Smooth muscle cell (in vitro differentiated cells): Measurements from ENCODE around the gene SLC17A8. TPM values are rescaled to one million over a fixed set of nuclear protein-coding genes. Genes with fewer than 3 reads are reported as not detected.

ENCODE experiments used
- DNase-seq: peaks from one replicate; lab custom pipeline; 2025; ENCODE audit not compliant: unreplicated experiment; lab: John Stamatoyannopoulos, UW
- H2AFZ ChIP-seq: fragments of 200-600 bp; sonication (generic); 2 replicates; pipeline ENCODE4 v1.6.0; 2016; ENCODE audit warnings: antibody characterized with exemption, low read depth, mild to moderate bottlenecking
- H3F3A ChIP-seq: fragments of 200-600 bp; sonication (generic); 2 replicates; pipeline ENCODE4 v1.6.0; 2017; ENCODE audit warnings: antibody characterized with exemption, low read depth
- H3K27ac ChIP-seq: fragments of 200-600 bp; sonication (generic); 2 replicates; pipeline ENCODE4 v1.5.1; 2016; ENCODE audit warnings: low read depth, mild to moderate bottlenecking
- H3K27me3 ChIP-seq: fragments of 200-600 bp; sonication (generic); 2 replicates; pipeline ENCODE4 v1.6.1; 2016; ENCODE audit warnings: low read depth, mild to moderate bottlenecking
- H3K36me3 ChIP-seq: fragments of 200-600 bp; sonication (generic); 2 replicates; pipeline ENCODE4 v1.5.1; 2016; ENCODE audit warnings: low read depth
- H3K4me1 ChIP-seq: fragments of 200-600 bp; sonication (generic); 2 replicates; pipeline ENCODE4 v1.5.1; 2016; ENCODE audit warnings: low read depth
- H3K4me2 ChIP-seq: fragments of 200-600 bp; sonication (generic); 2 replicates; pipeline ENCODE4 v1.6.0; 2016; ENCODE audit warnings: mild to moderate bottlenecking
- H3K4me3 ChIP-seq: fragments of 200-600 bp; sonication (generic); 2 replicates; pipeline ENCODE4 v1.5.1; 2016; ENCODE audit warnings: mild to moderate bottlenecking
- H3K79me2 ChIP-seq: fragments of 200-600 bp; sonication (generic); 2 replicates; pipeline ENCODE4 v1.6.0; 2016; ENCODE audit warnings: low read depth, mild to moderate bottlenecking
- H3K9ac ChIP-seq: fragments of 200-600 bp; sonication (generic); 2 replicates; pipeline ENCODE4 v1.6.0; 2016; ENCODE audit warnings: low read depth
- H3K9me3 ChIP-seq: fragments of 200-600 bp; sonication (generic); replicated peaks from 2 replicates; pipeline ENCODE4 v1.5.1; 2016; ENCODE audit warnings: low read depth
- H4K20me1 ChIP-seq: fragments of 200-600 bp; sonication (generic); 2 replicates; pipeline ENCODE4 v1.6.0; 2016; ENCODE audit warnings: low read depth
- WGBS: methylation state at CpG from one replicate; pipeline ENCODE4 v1.1.7; 2016; ENCODE audit warnings: low lambda C conversion rate; 5-methylcytosine and 5-hydroxymethylcytosine counted together
- polyA plus RNA-seq: library from polyadenylated mRNA; unstranded; fragments of >200 nt; fragmentation: Nextera tagmentation; extraction: Ambion mirVana; gene quantifications from 2 replicates; pipeline ENCODE4 v1.2.1, GENCODE V29; 2016
- total RNA-seq: library from RNA; depleted of rRNA; stranded (reverse); fragments of >200 nt; gene quantifications from 2 replicates; pipeline ENCODE4 v1.2.3, GENCODE V29; 2014
- TF ChIP-seq, protein P1 (sequence below): fragments of 200-600 bp; sonication (generic); IDR thresholded peaks from 2 replicates; pipeline ENCODE4 v1.5.1; 2017; ENCODE audit warnings: borderline replicate concordance, mild to moderate bottlenecking, antibody characterized with exemption; ENCODE audit not compliant: insufficient read depth, poor library complexity, severe bottlenecking

Gene SLC17A8
- total and polyA plus RNA-seq, 2 experiments from 2014 or later = not detected

- 92% methylated on average over 9 of the region's 9 CpGs for WGBS
- H3K36me3 ChIP-seq = no peaks in the 10 kb centered on the region
- H3K27me3 ChIP-seq = no peaks in the 10 kb centered on the region
- H3K27ac ChIP-seq = no peak overlapping the region
- no peak overlapping the region for H3K4me3 ChIP-seq
- H3K9ac ChIP-seq = no peak overlapping the region
- no peak overlapping the region for H3K4me2 ChIP-seq
- no peak for DNase-seq
- TF ChIP-seq, protein P1, sequence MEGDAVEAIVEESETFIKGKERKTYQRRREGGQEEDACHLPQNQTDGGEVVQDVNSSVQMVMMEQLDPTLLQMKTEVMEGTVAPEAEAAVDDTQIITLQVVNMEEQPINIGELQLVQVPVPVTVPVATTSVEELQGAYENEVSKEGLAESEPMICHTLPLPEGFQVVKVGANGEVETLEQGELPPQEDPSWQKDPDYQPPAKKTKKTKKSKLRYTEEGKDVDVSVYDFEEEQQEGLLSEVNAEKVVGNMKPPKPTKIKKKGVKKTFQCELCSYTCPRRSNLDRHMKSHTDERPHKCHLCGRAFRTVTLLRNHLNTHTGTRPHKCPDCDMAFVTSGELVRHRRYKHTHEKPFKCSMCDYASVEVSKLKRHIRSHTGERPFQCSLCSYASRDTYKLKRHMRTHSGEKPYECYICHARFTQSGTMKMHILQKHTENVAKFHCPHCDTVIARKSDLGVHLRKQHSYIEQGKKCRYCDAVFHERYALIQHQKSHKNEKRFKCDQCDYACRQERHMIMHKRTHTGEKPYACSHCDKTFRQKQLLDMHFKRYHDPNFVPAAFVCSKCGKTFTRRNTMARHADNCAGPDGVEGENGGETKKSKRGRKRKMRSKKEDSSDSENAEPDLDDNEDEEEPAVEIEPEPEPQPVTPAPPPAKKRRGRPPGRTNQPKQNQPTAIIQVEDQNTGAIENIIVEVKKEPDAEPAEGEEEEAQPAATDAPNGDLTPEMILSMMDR = no peak
- no peaks in the 10 kb centered on the region for H3K9me3 ChIP-seq
- no peak overlapping the region for H2AFZ ChIP-seq
- no peaks in the 10 kb centered on the region for H4K20me1 ChIP-seq
- H3K79me2 ChIP-seq = no peaks in the 10 kb centered on the region
- no peaks in the 10 kb centered on the region for H3F3A ChIP-seq
- H3K4me1 ChIP-seq = no peaks in the 10 kb centered on the region
These were observed 27.0 kb downstream of the SLC17A8 start for GRCh38 chr12:100383586-100384558.

GRCh38 chr12:100384559-100384935 lies 27.7 kb downstream of the SLC17A8 start:
- Histone ChIP-seq H3K9ac (no peak overlapping the region), H3K4me2 (no peak overlapping the region), H2AFZ (no peak overlapping the region), H3F3A (no peaks in the 10 kb centered on the region), H3K4me3 (no peak overlapping the region), H3K27me3 (no peaks in the 10 kb centered on the region), H3K36me3 (no peaks in the 10 kb centered on the region), H3K9me3 (no peaks in the 10 kb centered on the region), H4K20me1 (no peaks in the 10 kb centered on the region), H3K4me1 (no peaks in the 10 kb centered on the region), H3K79me2 (no peaks in the 10 kb centered on the region), H3K27ac (no peak overlapping the region)
- WGBS = 87% methylated on average over 5 of the region's 5 CpGs
- no peak for DNase-seq
- TF ChIP-seq, protein P1 = no peak

DNA sequence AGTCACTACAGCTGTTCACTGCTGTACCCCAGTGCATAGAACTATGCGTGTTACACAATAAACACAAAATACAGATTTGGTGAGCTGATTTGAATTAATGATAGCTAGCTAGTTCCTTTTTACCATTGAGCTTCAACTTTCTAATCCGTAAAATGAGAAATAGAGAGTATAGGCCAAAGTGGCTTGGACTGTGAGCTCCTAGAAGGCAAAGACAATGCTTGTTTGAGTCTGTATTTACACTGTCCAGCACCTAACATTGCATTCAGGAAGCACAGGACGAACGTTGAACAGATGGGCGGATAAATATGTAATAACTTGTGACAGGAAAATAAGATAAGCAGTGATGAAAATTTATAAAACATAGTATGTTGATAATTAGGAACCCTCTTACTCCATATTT lies 31.5 kb downstream of the SLC17A8 start:
- H3F3A ChIP-seq = no peaks in the 10 kb centered on the region
- DNase-seq = no peak
- no peaks in the 10 kb centered on the region for H3K4me1 ChIP-seq

More for the DNA sequence above, 31.5 kb downstream of the SLC17A8 start:
- H3K9ac ChIP-seq = no peak overlapping the region
- no peaks in the 10 kb centered on the region for H4K20me1 ChIP-seq
- no peaks in the 10 kb centered on the region for H3K9me3 ChIP-seq
- H3K27me3 ChIP-seq = no peaks in the 10 kb centered on the region
- no peaks in the 10 kb centered on the region for H3K79me2 ChIP-seq
- no peak overlapping the region for H2AFZ ChIP-seq
- no peak overlapping the region for H3K4me2 ChIP-seq
- no peak overlapping the region for H3K27ac ChIP-seq
- H3K36me3 ChIP-seq = no peaks in the 10 kb centered on the region
- WGBS = 89% methylated on average over 5 of the region's 5 CpGs
- no peak overlapping the region for H3K4me3 ChIP-seq
- TF ChIP-seq, protein P1 = no peak
